Stimulated activated CD8-positive, alpha-beta memory T cell treated with anti-CD3 and anti-CD28 coated beads, Interleukin-15, amount 100 ng/mL, for 4 hours (primary cell): ENCODE results near the gene PDLIM7.

Experiments used
- DNase-seq, 2 donors: peaks; one replicate each; pipeline ENCODE4 v3.0.0-alpha.2; 2020; ENCODE audit warnings: low read depth in 2 of 2

PDLIM7 gene

GRCh38 chr5:177474846-177475562 lies 22.4 kb downstream of the PDLIM7 start:
- DNase-seq: no peak

GRCh38 chr5:177474002-177474476 lies 23.4 kb downstream of the PDLIM7 start:
- no peak for DNase-seq

GRCh38 chr5:177473443-177474001 lies 23.9 kb downstream of the PDLIM7 start, which contains the start of gene DBN1:
Gene DBN1, minus strand, starts transcription at chr5:177473634. Its CDS starts 113 bp downstream, at chr5:177473521.
- peak in 1 of 2 donors; percentile 16 for DNase-seq

GRCh38 chr5:177472460-177473442 lies 24.7 kb downstream of the PDLIM7 start:
- DNase-seq: peak; percentile 40 to 64

GRCh38 chr5:177471610-177472356 lies 25.6 kb downstream of the PDLIM7 start:
- peak in 1 of 2 donors; percentile 51 for DNase-seq

GRCh38 chr5:177470759-177471536 lies 26.5 kb downstream of the PDLIM7 start:
- DNase-seq: no peak

- DNase-seq: no peak
Measured at GRCh38 chr5:177469750-177470525, 27.5 kb downstream of the PDLIM7 start.

GRCh38 chr5:177468685-177469628 lies 28.4 kb downstream of the PDLIM7 start:
- no peak for DNase-seq

GRCh38 chr5:177468329-177468684 lies 29.1 kb downstream of the PDLIM7 start:
- no peak for DNase-seq

- DNase-seq: no peak
Measured at GRCh38 chr5:177467436-177467835, 30.0 kb downstream of the PDLIM7 start.

- no peak for DNase-seq
Measured at GRCh38 chr5:177466861-177467260, 30.5 kb downstream of the PDLIM7 start.

GRCh38 chr5:177465044-177465443 lies 32.4 kb downstream of the PDLIM7 start:
- no peak for DNase-seq

GRCh38 chr5:177462021-177462670 lies 35.3 kb downstream of the PDLIM7 start:
- no peak for DNase-seq

GRCh38 chr5:177459819-177460628 lies 37.4 kb downstream of the PDLIM7 start:
- no peak for DNase-seq

GRCh38 chr5:177459357-177459756 lies 38.0 kb downstream of the PDLIM7 start:
- DNase-seq: no peak

- DNase-seq: no peak
Measured at GRCh38 chr5:177458912-177459350, 38.5 kb downstream of the PDLIM7 start.
